MV-4-11 (cell line): ENCODE measurements around the gene MFNG.
A peak's percentile ranks its signal among the peaks of the same experiment; 100 is the strongest.
"Not testable (repeated sequence)": the region's sequence is repeated elsewhere in the genome, so short reads cannot be mapped to it uniquely, and the experiment has no call there.

Source experiments
- DNase-seq: peaks from one replicate; lab custom pipeline; 2025; lab: John Stamatoyannopoulos, UW

The MFNG gene, protein sequence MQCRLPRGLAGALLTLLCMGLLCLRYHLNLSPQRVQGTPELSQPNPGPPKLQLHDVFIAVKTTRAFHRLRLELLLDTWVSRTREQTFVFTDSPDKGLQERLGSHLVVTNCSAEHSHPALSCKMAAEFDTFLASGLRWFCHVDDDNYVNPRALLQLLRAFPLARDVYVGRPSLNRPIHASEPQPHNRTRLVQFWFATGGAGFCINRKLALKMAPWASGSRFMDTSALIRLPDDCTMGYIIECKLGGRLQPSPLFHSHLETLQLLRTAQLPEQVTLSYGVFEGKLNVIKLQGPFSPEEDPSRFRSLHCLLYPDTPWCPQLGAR

GRCh38 chr22:37486224-37486845 lies at the start of gene MFNG:
TSS of gene MFNG (minus strand) at chr22:37486384. CDS start at chr22:37486177, 207 bp downstream.
- peak; percentile 86 for DNase-seq

DNA sequence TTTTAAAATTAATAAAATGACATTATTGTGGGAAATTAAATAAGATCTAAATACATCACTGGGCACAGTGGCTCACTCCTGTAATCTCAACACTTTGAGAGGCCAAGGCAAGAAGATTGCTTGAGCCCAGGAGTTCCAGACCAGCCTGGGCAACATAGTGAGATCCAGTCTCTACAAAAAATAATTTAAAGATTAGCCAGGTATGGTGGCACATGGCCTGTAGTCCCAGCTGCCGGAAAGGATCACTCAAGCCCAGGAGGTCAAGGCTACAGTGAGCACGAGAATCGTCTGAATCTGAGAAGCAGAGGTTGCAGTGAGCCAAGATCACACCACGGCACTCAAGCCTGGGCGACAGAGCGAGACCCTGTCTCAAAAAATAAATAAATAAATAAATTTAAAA lies 49.0 kb upstream of the MFNG start:
- no peak for DNase-seq

DNA sequence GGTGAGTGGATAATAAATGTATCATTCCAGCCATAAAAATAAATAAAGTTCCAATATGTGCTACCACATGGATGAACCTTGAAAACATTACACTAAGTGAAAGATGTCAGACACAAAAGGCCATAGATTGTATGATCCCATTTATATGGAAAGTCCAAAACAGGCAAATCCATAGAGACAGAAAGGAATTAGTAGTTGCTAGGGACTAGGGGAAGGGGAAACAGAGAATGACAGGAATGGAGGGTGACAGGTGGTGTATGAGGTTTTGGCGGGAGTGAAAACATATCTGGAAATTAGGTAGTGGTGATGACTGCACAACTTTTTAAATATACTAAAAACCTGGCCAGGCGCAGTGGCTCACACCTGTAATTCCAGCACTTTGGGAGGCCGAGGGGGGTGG lies 48.3 kb upstream of the MFNG start:
- no peak for DNase-seq

DNA sequence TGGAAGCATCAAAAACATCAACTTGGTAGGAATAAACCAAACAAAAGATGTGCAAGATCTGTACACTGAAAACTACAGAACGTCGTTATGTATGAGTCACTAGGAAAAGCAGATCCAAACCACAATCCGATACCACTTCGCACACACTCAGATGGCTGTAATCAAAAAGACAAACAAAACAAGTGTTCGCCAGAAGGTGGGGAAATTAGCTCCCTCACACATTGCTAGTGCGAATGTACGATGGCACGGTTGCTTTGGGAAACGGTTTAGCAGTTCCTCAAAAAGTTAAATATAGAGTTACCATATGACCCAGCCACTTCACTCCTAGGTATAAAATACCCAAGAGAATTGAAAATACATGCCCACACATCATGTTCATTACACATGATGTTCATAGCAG lies 47.8 kb upstream of the MFNG start:
- peak; percentile 95 for DNase-seq

DNA sequence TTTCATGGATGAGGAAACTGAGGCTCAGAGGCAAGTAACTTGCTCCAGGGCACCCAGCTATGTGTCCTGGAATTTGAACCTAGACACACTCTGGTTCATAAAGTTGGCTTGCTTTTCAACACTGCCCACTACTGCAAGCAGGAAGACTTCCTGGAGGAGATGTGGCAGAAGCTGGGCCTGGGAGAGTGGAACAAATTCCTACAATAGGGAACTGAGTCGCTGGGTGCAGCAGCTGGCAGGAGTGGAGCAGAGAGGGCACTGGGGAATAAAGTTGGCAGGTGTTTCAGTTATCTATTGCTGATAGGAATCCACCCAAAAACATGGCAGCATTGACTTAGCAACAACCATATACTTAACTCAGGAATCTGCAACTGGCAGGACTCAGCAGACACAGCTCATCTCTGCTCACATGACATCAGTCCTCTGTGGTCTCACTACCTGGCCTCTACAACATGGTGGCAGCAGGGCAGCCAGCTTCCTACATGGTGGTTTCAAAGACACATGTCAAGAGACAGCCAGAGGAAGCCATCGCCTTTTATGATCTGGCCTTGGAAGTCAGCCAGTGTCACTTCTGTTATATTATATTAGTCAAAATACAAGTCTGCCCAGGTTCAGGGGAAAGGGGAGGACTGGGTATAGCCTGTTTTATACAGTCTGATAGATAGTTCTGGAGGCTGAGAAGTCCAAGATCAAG lies 43.6 kb upstream of the MFNG start:
- peak; percentile 69 for DNase-seq

- DNase-seq = not testable (repeated sequence)
These were observed 41.8 kb upstream of the MFNG start for GRCh38 chr22:37527952-37528351.

DNA sequence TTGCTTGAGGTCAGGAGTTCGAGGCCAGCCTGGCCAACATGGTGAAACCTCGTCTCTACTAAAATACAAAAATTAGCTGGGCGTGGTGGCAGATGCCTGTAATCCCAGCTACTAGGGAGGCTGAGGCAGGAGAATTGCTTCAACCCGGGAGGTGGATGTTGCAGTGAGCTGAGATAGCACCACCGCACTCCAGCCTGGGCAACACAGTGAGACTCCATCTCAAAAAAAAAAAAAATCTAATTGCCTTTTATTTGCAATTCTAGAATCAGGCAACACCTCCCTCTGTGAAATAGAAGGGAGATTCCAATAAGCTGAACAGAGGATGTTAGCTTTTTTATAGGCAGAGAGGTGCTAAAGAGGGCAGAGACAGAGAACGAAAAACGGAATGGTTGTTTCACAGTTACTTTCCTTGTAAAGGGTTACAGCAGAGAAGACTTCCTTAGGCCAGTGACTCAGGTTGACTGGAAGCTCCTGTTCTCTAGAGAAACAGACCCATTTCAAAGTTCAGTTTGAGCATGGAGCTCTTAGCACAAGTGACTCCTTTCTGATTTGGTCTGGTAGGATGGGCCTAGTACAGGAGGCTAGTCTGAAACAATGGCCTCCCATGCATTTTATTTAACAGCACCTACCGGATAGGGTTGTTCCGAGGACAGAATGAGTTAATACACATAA lies 41.0 kb upstream of the MFNG start:
- DNase-seq = not testable (repeated sequence)

DNA sequence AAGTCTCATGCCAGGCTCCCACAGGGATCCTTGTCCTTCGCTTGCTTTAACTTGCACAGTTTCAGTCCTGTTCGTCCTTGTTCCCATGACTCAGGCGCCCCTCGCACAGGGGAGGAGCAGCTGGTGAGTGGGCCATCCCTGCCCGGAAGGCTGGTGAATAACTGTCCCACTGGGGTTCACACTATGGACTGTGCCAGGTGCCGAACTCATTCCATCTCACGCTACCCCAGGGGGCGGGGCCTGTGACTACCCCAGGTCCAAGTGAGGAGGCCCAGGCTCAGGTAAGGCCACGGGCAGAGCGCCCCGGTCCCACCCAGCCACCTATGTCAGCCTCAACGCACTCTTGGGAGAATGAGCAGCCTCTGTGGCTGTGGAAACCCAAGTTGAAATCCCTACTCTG lies 40.2 kb upstream of the MFNG start:
- DNase-seq = no peak

- no peak for DNase-seq
These were observed 39.7 kb upstream of the MFNG start for GRCh38 chr22:37525746-37526350.

DNA sequence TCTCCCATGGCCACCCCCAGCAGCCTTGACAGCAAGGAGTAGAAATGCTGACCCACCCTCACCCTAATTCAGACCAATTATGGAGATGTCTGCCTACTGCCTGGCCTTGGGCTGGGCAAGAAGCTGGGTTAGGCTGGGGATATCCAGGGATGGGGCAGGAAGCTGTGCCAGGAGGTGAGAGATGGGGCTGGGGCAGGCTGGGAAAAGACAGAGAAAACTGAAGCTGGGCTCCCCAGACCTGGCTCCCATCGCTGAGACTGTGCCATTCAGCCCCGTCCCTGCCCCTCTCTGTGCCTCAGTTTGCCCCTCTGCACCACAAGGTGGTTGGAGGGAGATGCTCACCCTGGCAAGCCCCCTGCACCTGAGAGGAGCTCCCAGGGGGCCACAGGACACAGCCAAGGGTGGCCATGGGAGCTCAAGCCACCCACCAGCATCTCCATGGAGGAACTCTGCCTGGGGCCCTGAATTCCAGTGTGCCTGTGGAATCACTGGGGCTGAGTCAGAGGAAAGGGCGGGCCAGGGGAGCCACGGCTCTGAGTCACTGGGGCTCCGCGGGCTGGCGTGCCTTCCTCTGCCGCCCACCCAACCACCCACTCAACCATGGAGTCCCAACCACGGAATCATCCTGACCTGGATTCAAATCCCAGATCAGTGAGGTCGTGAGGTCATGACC lies 39.0 kb upstream of the MFNG start:
- peak; percentile 9 for DNase-seq

DNA sequence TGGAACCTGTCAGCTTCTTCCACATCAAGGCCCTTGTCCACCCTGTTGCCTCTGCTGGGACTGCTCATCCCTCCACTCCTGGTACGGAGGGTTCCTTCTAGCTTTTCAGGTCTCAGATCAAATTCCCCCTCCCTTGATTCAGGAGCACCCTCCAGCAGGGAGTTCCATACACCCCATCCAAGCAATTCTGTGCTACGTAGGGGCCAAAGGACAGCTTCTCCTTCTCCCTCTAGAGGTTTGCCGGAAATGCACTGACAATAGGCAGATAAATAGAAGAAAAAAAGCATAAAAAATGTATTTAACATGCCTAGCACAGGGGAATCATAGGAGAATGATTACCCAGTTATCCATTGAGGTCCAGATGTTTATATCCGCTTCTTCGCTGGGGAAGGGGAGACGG lies 36.3 kb upstream of the MFNG start:
- no peak for DNase-seq

GRCh38 chr22:37521236-37521739 lies 35.1 kb upstream of the MFNG start:
- no peak for DNase-seq

DNA sequence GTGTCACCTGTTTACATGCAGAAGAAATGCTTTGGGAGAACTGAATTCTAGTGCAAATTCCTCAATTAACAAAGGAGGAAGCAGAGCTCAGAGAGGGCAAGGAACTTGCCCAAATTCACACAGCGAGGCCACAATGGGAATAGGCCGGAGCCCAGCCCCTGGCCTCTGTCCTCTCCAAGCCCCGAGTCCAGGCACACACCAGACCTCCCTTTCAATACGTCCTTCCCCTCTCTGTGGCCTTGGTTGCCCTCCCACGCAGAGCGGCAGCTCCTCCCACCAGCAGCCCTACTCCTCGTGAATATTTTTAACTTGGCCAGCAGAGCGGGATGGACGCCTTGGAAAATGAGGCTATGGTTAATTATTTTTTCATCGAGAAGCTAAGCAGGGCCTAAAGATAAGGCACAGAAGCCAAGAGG lies 34.6 kb upstream of the MFNG start:
- no peak for DNase-seq

DNA sequence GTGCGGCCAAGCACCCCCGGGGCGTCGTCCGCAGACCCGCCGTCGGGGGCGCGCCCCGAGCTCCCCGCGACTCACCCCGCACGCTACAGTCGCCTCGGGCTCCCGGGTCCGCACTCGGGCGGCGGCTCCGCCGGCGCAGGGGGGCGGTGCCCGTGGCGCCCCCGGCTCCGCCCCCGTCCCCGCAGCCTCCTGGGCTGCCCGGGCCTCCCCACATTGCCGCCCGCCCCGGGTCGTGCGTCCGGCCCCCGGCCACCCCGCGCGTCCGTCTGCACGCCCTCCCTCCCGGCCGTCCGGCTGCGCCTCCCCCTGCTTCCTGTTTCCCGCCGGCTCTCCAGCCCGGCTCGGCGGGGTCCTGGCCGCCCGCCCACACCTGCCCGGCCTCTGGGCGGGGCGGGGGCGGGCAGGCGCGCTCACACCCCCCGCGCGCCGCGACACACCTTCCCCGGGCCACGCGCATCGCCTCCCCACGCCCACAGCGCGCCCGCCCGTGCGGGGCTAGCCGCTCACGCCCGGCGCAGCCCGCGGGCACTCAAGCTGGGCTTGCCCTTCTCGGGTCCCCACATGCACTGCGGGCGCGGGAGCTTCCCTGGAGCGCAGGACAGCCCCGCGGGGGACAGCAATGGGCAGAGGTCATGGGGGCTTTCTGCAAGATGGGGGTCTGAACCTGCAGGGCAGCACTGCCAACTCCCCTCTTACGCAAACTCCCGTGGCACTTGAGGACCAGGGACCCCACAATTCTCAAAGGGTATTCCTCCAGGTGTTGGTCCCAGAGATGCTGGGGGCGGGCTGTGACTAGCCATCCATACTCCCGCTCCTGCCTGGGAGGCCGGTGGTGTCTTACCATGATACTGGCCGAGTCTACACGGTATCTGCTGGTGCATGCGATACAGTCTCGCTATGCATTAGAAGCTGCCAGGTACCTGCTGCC lies 33.3 kb upstream of the MFNG start, which contains the start of gene CARD10:
Gene CARD10 (minus strand): TSS at position 148 of the 928 bp plus-strand sequence. CDS start 215 bp downstream, outside the sequence.
- DNase-seq = no peak

- no peak for DNase-seq
These were observed 32.5 kb upstream of the MFNG start for GRCh38 chr22:37518509-37519267.

- DNase-seq = no peak
These were observed 31.8 kb upstream of the MFNG start for GRCh38 chr22:37517826-37518450.

DNA sequence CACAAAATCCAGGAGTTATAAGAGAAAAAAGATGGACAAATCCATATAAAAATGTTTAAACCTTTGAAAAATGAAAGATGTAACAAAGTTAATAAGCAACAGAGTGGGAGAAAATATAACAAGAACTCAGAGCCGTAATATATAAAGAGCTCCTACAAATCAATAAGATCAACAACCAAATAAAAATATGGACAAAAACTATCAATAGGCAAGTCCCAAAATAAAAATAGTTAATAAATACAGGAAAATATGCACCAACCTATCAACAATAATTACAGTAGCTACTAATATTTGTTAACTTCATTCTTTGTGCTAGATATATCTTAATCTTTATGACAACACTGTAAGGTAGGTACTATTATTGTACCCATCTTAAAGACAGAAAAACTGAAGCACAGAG lies 30.3 kb upstream of the MFNG start:
- no peak for DNase-seq

GRCh38 chr22:37515901-37516300 lies 29.7 kb upstream of the MFNG start:
- DNase-seq = no peak

- no peak for DNase-seq
These were observed 28.4 kb upstream of the MFNG start for GRCh38 chr22:37514526-37515051.
